Body of pancreas (tissue), 4 donors: ENCODE data around the gene HELQ.

ENCODE experiments used
- POLR2A ChIP-seq, 3 donors: fragments of 450-650 bp; IDR thresholded peaks; one replicate each; pipeline ENCODE4 v1.6.1; 2016; ENCODE audit warnings: antibody characterized with exemption in 3 of 3, mild to moderate bottlenecking in 2 of 3
- TF ChIP-seq, protein P1 (sequence below), 7 experiments: fragments of 450-650 bp in 4 of 7; fragments of 200-600 bp in 3 of 7; sonication (generic) in 3 of 7; IDR thresholded peaks; one replicate each; pipeline ENCODE4 v1.5.1; 2016 to 2019; ENCODE audit warnings: antibody characterized with exemption in 7 of 7

DNA sequence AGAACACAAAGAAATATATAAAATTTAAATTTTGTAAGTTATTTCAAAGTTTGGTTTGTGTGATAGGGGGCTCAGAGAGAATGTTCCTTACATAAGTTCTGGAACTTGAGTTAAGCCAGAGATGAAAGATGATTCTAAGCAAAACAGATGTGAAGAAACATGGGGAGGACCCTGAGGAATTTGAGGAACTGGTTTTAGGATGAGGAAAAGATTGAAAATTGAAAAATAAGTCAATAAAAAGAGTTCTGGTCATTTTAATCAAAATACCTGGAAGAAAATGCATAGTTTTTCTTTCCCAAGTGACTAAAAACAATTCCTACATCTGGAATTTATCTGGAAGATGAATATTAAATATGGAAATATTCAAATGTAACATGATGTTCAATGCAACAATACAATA, 37.4 kb downstream of the HELQ start:
- TF ChIP-seq POLR2A (IDR thresholded peaks at IDR 0.05), result no peak
- TF ChIP-seq, protein P1, sequence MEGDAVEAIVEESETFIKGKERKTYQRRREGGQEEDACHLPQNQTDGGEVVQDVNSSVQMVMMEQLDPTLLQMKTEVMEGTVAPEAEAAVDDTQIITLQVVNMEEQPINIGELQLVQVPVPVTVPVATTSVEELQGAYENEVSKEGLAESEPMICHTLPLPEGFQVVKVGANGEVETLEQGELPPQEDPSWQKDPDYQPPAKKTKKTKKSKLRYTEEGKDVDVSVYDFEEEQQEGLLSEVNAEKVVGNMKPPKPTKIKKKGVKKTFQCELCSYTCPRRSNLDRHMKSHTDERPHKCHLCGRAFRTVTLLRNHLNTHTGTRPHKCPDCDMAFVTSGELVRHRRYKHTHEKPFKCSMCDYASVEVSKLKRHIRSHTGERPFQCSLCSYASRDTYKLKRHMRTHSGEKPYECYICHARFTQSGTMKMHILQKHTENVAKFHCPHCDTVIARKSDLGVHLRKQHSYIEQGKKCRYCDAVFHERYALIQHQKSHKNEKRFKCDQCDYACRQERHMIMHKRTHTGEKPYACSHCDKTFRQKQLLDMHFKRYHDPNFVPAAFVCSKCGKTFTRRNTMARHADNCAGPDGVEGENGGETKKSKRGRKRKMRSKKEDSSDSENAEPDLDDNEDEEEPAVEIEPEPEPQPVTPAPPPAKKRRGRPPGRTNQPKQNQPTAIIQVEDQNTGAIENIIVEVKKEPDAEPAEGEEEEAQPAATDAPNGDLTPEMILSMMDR (IDR thresholded peaks at IDR 0.05), result no peak
